ENCODE results near the gene ZNF365.

- TF ChIP-seq POLR2A (IDR thresholded peaks at IDR 0.05) (no peak), POLR2AphosphoS5 (IDR thresholded peaks at IDR 0.05) (no peak), EP300 (IDR thresholded peaks at IDR 0.05) (no peak), CTCF (IDR thresholded peaks at IDR 0.05) (no peak)
These were observed 917 bp downstream of the ZNF365 start for GRCh38 chr10:62374862-62375710.

Data from stomach (tissue), 4 donors.